ENCODE data around the gene NSRP1.

Gene NSRP1

GRCh38 chr17:30211371-30211770 is 94.8 kb downstream of the NSRP1 start:
- no peak for ATAC-seq (ENCODE audit: low read depth)
- H3K9me3 ChIP-seq (ENCODE audit: severe bottlenecking), result no peaks in the 10 kb centered on the region

GRCh38 chr17:30212750-30213149 is 96.1 kb downstream of the NSRP1 start:
- no peak overlapping the region for H3K4me3 ChIP-seq (ENCODE audit: severe bottlenecking)
- H3K27me3 ChIP-seq (ENCODE audit: insufficient read depth, poor library complexity, severe bottlenecking), result no peaks in the 10 kb centered on the region
- no peak overlapping the region for H3K27ac ChIP-seq (ENCODE audit: poor library complexity, severe bottlenecking)
- ATAC-seq (ENCODE audit: low read depth) (no peak), DNase-seq (ENCODE audit: low spot score) (no peak)
- H3K9me3 ChIP-seq (ENCODE audit: severe bottlenecking), result no peaks in the 10 kb centered on the region
- H3K4me1 ChIP-seq (ENCODE audit: insufficient read depth, poor library complexity, severe bottlenecking), result no peaks in the 10 kb centered on the region
- no peaks in the 10 kb centered on the region for H3K36me3 ChIP-seq (ENCODE audit: low read depth)
- TF ChIP-seq CTCF (IDR thresholded peaks at IDR 0.05; ENCODE audit: poor library complexity, severe bottlenecking), result no peak

More at GRCh38 chr17:30211371-30211770, 94.8 kb downstream of the NSRP1 start:
- TF ChIP-seq CTCF (IDR thresholded peaks at IDR 0.05; ENCODE audit: poor library complexity, severe bottlenecking), result no peak
- no peaks in the 10 kb centered on the region for H3K4me1 ChIP-seq (ENCODE audit: insufficient read depth, poor library complexity, severe bottlenecking)
- H3K27ac ChIP-seq (ENCODE audit: poor library complexity, severe bottlenecking), result no peak overlapping the region
- no peaks in the 10 kb centered on the region for H3K27me3 ChIP-seq (ENCODE audit: insufficient read depth, poor library complexity, severe bottlenecking)
- DNase-seq (ENCODE audit: low spot score), result no peak
- no peaks in the 10 kb centered on the region for H3K36me3 ChIP-seq (ENCODE audit: low read depth)
- no peak overlapping the region for H3K4me3 ChIP-seq (ENCODE audit: severe bottlenecking)

- no peaks in the 10 kb centered on the region for H3K27me3 ChIP-seq (ENCODE audit: insufficient read depth, poor library complexity, severe bottlenecking)
- H3K36me3 ChIP-seq (ENCODE audit: low read depth), result no peaks in the 10 kb centered on the region
- H3K4me3 ChIP-seq (ENCODE audit: severe bottlenecking), result no peak overlapping the region
- H3K27ac ChIP-seq (ENCODE audit: poor library complexity, severe bottlenecking), result no peak overlapping the region
- H3K4me1 ChIP-seq (ENCODE audit: insufficient read depth, poor library complexity, severe bottlenecking), result no peaks in the 10 kb centered on the region
- ATAC-seq (ENCODE audit: low read depth) (no peak), DNase-seq (ENCODE audit: low spot score) (no peak)
- no peak for TF ChIP-seq CTCF (IDR thresholded peaks at IDR 0.05; ENCODE audit: poor library complexity, severe bottlenecking)
- no peaks in the 10 kb centered on the region for H3K9me3 ChIP-seq (ENCODE audit: severe bottlenecking)
Measured at GRCh38 chr17:30217054-30217453, 100.4 kb downstream of the NSRP1 start.

- H3K27me3 ChIP-seq (ENCODE audit: insufficient read depth, poor library complexity, severe bottlenecking), result no peaks in the 10 kb centered on the region
- no peaks in the 10 kb centered on the region for H3K36me3 ChIP-seq (ENCODE audit: low read depth)
- ATAC-seq (ENCODE audit: low read depth), result no peak
- H3K9me3 ChIP-seq (ENCODE audit: severe bottlenecking), result no peaks in the 10 kb centered on the region
- H3K4me1 ChIP-seq (ENCODE audit: insufficient read depth, poor library complexity, severe bottlenecking), result no peaks in the 10 kb centered on the region
- H3K4me3 ChIP-seq (ENCODE audit: severe bottlenecking), result no peak overlapping the region
- no peak for TF ChIP-seq CTCF (IDR thresholded peaks at IDR 0.05; ENCODE audit: poor library complexity, severe bottlenecking)
- DNase-seq (ENCODE audit: low spot score), result no peak
- H3K27ac ChIP-seq (ENCODE audit: poor library complexity, severe bottlenecking), result no peak overlapping the region
Measured at GRCh38 chr17:30217746-30218245, 101.2 kb downstream of the NSRP1 start.

GRCh38 chr17:30218799-30219198 is 102.2 kb downstream of the NSRP1 start:
- H3K9me3 ChIP-seq (ENCODE audit: severe bottlenecking), result no peaks in the 10 kb centered on the region
- no peaks in the 10 kb centered on the region for H3K4me1 ChIP-seq (ENCODE audit: insufficient read depth, poor library complexity, severe bottlenecking)
- no peaks in the 10 kb centered on the region for H3K27me3 ChIP-seq (ENCODE audit: insufficient read depth, poor library complexity, severe bottlenecking)
- no peak for TF ChIP-seq CTCF (IDR thresholded peaks at IDR 0.05; ENCODE audit: poor library complexity, severe bottlenecking)
- no peak overlapping the region for H3K27ac ChIP-seq (ENCODE audit: poor library complexity, severe bottlenecking)
- no peak overlapping the region for H3K4me3 ChIP-seq (ENCODE audit: severe bottlenecking)
- H3K36me3 ChIP-seq (ENCODE audit: low read depth), result no peaks in the 10 kb centered on the region
- no peak for ATAC-seq (ENCODE audit: low read depth)
- DNase-seq (ENCODE audit: low spot score), result no peak
